NCI-H187 (cell line): ENCODE measurements around the gene CYLC2.

Experiments used
- DNase-seq, 2 experiments: peaks; one replicate each; lab custom pipeline; 2025; lab: John Stamatoyannopoulos, UW

The CYLC2 gene, protein sequence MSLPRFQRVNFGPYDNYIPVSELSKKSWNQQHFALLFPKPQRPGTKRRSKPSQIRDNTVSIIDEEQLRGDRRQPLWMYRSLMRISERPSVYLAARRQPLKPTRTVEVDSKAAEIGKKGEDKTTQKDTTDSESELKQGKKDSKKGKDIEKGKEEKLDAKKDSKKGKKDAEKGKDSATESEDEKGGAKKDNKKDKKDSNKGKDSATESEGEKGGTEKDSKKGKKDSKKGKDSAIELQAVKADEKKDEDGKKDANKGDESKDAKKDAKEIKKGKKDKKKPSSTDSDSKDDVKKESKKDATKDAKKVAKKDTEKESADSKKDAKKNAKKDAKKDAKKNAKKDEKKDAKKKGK

DNA sequence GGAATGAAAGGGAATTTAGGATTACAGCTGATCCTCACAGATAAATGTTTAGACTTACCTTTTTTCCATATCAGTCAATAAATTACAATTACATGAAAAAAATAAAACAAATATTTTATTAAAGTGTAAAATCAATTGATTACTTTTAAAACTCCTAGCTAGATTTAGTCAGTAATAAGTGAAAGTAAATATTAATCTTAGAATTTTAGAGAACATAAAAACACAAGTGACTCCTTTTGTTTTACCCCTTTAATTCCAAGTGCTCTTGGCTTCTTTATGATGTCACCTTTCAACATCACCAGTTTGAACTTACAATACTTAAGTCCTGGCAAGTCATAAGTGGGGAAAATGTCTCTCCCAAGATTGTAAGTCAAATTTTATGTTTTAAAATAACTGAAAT is at the start of gene CYLC2:
Gene CYLC2 (plus strand): TSS at position 301 of the 400 bp plus-strand sequence. CDS start 48 bp downstream, at position 349.
- DNase-seq = no peak

DNA sequence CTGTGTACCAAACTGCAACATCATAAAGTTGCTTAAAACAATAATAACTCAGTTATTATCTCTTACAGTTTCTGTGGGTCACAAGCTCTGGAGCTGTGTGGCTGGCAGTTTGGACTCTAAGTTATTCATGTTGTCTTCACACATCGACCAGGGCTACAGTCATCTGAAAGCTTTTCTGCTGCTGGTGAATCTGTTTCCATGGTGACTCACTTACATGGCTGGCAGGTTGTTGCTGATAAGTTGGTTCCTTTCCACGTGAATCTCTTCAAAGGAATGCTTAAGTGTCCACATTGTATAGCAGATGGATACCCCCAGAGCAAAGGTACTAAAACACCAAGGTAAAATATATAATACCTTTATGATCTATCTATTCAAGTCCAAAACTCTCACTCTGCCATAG is 44.8 kb upstream of the CYLC2 start:
- DNase-seq = no peak

DNA sequence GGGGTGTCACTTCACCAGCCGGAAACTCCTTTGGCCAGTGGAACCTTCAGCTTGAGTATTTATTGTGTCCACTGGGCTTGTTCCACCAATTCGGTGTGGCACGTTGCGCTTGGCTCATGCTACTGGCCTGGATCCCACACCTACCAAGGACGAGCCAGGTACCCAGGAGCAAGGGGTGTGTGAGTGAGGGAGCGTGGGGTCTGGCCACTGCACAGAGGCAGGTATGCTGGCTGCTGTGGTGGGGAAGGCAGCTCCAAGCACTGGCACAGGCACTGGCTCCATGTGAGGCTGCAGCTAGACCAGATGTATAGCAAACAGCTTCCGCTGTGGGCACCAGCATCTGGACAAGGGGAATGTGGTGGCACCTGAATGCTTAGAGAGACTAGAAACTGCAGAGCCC is 28.1 kb upstream of the CYLC2 start:
- DNase-seq = no peak

DNA sequence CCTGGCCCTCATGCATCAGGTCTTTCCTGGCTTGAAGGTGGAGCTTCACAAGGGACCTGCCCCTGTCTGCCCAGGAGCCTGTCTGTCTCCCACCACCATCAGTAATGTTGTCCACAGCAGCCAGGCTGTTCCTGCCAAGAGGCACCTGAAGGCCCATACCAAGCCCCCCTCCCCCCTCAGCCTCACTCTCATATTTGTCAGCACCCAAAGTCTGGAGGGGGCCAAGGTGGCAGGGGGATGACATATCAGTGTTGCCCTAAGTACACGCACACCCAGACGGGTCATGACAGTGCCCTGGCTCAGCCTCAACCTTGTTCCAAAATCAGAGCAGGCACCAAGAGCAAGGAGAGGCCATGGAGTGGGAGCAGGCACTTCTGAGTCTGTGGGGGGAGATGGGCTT is 27.2 kb upstream of the CYLC2 start:
- no peak for DNase-seq

DNA sequence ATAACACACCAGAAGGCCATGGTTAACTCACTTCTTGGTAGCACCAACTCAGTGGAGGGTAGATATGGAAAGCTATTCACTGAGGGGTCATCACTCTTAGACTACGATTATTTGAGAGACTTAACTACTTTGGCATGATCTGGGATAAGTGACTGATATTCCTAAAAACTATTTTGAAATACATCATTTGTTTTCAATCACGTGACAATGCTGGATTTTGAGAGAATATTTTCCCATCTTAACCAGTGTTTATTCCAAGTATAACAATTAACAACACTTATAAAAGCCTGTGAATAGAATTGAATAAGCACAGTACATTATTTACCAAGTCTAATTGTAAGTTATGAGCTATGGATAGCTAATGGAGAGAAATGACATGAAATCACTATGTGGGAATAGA is 22.4 kb upstream of the CYLC2 start:
- DNase-seq = no peak

DNA sequence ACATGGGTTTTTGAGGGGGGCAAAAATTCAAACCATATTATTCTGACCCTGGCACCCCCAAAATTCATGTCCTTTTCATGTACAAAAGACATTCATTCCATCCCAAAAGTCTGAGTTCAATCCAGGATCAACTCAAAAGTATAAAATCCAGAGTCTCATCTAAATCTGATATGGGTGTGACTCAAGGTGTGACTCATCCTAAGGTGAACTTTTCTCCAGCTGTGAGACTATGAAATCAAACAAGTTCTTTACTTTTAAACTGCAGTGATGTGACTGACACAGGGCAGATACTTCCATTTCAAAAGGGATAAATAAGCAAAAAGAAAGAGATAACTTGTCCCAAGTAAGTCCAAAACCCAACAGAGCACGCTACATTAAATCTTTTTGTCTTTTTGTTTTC is 20.6 kb upstream of the CYLC2 start:
- DNase-seq = no peak

DNA sequence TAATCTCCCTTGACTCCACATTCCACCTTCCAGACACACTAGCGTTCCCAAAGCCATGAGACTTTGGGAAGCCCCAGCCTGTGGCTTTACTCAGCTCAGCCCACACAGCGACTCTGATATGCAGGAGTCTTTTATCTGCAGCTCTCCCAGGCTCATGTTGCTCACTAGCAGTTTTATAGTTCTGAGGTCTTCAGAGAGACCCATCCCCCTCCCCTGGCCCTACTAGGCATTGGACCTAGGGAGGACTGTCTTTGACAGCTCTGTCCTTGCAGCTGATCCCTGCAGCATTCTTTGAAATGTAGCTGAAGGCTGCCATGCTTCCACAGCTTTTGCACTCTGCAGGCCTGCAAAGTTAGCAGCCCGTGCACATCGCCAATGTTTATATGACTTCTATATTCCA is 19.9 kb upstream of the CYLC2 start:
- DNase-seq = no peak

DNA sequence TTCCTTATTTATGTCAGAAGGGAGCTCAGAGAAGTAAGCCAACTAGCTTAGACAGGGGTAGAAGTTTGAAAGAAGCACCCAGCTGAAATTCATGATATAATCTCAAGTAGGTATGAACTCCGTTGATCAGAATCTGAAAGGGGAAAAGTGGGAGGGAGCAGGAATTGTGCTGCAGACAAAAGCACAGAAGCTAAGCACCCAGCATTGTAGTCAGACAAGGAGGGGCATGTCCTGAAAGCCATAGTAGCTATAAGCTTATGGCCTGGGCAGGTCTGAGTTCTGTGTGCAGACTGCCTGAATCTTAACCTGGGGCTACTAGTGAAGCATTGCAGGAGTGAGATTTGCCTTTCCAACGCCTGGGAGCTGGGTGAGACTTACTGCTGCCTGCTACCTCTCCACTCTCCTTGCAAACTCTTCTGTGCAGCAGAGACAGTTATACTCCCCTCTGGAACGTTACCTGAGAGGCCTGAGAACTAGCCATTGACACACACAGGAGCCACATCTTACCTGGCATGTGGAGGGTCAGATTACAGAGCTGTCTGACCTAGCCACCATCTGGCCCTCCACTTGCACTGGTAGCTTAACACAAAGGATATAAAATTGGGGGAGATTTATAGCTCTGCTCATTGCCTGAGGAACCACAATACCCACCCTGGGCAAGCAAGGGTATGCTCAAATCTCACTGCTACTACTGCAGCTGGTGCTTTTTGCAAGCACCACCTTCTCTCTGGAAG is 9.8 kb upstream of the CYLC2 start:
- peak in 1 of 2 experiments; percentile 12 for DNase-seq

DNA sequence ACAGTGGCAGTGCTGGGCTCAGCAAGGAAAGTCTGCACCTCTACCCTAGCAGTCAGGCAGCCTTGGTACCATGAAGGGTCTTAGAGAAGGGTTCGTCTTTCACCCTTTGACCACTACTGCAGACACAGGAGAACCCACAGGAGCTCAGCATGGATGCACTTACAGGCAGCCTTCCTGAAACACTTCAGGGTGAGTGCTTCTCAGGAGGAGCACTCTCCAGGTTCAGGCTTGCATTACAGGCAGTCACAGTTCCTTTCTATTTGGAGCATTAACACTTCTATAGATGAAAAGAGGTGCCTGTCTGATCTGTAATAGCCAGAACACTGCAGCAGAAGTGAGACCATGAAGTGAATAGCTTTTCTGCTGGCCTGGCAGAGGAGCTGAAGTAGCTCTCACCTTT is 8.7 kb upstream of the CYLC2 start:
- peak in 1 of 2 experiments; percentile 1 for DNase-seq

DNA sequence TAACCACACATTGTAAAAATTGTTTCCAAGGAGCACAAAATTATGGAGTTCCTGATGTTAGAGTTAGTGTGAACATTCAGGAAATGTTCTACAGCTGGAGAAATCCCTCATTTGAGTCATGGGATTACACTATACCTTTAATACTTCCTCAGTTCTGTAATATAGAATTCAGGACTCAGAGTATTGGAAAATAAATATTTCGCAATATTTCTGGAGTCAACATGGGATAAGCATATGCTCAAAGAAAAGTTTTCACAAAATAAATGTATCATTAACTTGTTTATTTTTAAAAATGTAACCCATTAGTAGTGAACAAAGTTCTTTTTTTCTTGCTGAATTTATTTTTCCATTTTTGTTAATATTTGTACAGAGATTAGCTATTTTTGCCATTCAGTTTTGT is 8.6 kb downstream of the CYLC2 start:
- DNase-seq = no peak

DNA sequence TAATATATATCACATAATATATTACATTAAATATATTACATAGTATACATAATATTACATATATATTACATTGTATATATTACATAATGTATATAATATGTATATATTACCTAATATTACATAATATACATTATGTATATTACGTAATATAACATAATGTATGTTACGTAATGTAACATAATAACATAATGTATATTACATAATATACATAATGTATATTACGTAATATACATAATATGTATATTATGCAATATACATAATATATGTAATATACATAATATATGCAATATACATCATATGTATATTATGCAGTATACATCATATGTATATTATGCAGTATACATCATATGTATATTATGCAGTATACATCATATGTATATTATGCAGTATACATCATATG is 19.1 kb downstream of the CYLC2 start:
- DNase-seq = no peak

DNA sequence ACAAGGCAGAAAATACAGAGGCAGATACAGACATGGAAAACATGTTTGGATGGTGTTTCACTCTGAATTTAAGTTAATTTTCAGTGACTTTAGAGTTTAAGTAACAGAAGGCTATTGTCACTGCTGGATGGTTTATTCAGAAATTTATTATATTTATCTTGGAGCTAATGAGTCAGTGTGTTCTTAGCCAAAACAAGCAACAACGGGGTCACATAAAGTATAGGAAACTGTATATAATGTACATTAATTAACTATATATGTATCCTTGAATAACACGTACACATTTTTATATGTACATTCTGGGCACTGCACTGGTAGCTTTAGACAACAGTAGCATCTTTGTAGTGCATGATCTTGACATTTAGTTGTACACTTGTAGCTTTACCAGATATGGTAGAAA is 30.7 kb downstream of the CYLC2 start:
- DNase-seq = no peak

DNA sequence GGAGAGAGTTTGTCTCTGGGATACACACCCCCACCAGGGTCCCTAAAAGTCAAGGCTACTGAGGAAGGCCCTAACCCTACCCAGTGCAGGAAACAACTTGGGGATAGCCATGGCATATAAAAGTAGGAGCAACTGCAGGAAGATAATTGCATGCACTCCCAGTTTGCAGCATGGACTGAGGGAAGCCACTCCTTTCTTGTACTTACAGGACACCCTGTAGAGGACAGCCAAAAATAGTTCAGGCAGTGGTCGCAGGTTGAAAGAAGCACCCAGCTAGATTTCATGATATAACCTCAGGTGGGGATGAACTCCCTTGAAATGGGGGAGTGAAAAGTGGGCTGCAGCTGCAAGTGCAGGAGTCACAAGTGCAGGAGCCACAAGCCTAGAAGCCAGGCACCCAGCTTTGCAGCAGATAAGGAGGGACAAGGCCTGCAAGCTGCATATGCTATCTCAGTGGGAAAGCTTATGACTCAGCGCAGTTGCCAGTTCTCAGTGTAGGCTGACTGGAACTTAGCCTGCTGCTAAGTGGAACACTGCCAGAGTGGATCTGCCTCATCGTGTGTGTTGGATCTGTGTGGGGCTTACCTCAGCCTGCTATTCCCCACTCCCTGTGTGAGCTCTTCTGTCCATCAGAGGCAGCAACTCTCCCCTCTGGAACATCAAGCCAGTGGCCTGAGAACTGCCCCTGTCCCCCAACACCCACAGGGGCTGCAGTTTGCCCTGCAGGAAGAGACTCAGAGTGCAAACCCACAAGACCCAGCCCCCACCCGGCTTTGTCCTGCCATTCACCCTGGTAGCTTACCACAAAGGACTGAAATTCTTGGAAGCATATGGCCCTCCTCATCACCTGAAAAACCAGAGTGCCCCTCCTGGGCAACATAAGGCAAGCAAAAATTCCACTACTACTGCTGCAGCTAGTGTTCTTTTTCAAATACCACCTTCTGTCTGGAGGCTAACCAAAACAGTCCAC is 42.7 kb downstream of the CYLC2 start:
- no peak for DNase-seq

DNA sequence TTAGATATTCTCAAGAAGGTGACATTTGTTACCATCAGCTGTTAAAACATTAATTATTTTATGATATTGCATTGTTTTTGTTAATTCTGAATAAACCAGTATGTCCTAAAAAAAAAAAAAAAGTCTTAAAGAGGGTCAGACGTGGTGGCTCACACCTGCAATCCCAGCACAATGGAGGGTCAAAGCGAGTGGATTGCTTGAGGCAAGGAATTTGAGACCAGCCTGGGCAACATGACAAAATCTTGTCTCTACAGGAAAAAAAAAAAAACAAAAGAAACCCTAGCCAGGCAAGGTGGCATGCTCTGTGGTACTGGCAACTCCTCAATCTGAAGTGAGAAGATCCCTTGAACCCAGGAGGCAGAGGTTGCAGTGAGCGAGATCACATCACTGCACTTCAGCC is 46.8 kb downstream of the CYLC2 start:
- no peak for DNase-seq
